GM06990 (cell line): ENCODE measurements around the gene SLC4A9.
"Not testable (repeated sequence)": the region's sequence is repeated elsewhere in the genome, so short reads cannot be mapped to it uniquely, and the experiment has no call there.

Experiments used
- DNase-seq: peaks from one replicate; pipeline ENCODE4 v3.0.0-alpha.2; 2011; ENCODE audit not compliant: insufficient read length; ENCODE audit errors: extremely low read depth
- H3K27me3 ChIP-seq: replicated peaks from 2 replicates; pipeline ENCODE4 v1.6.0; 2011; ENCODE audit warnings: low read length; ENCODE audit not compliant: control insufficient read depth, insufficient read depth
- H3K36me3 ChIP-seq: 2 replicates; pipeline ENCODE4 v1.5.1; 2011; ENCODE audit warnings: low read length; ENCODE audit not compliant: control insufficient read depth, insufficient read depth
- H3K4me3 ChIP-seq: replicated peaks from 2 replicates; pipeline ENCODE4 v1.5.1; 2011; ENCODE audit warnings: low read depth, mild to moderate bottlenecking, control low read depth, low read length
- TF ChIP-seq, protein P1 (sequence below): IDR thresholded peaks from 2 replicates; pipeline ENCODE4 v1.5.1; 2011; ENCODE audit warnings: low read length, control low read depth, mild to moderate bottlenecking, inconsistent platforms; ENCODE audit not compliant: insufficient read depth, poor library complexity, severe bottlenecking

SLC4A9 gene

DNA sequence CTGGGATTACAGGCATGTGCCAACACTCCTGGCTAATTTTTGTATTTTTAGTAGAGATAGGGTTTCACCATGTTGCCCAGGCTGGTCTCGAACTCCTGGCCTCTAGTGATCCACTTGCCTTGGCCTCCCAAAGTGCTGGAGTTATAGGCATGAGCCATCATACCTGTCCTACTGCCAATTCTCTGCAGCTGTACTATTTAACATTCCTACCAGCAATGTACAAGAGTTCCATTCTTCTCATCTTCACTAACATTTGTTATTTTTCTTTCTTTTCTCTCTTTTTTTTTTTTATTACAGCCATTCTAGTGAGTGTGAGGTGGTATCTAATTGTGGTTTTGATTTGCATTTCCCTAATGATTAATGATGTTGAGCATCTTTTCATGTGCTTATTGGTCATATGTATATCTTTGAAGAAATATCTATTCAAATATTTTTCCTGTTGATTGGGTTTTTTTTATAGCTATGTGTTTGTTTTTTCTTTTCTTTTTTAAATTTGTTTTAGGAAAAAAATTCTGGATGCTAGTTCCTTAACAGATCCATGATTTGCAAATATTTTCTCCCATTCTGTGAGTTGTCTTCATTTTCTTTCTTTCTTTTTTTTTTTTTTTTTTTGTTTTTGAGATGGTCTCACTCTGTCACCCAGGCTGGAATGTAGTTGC, 59.0 kb downstream of the SLC4A9 start:
- H3K36me3 ChIP-seq: no peaks in the 10 kb centered on the region; the same call in 1 of the 2 replicates
- no peak overlapping the region for H3K4me3 ChIP-seq
- no peak for DNase-seq
- no peaks in the 10 kb centered on the region for H3K27me3 ChIP-seq
- TF ChIP-seq, protein P1, sequence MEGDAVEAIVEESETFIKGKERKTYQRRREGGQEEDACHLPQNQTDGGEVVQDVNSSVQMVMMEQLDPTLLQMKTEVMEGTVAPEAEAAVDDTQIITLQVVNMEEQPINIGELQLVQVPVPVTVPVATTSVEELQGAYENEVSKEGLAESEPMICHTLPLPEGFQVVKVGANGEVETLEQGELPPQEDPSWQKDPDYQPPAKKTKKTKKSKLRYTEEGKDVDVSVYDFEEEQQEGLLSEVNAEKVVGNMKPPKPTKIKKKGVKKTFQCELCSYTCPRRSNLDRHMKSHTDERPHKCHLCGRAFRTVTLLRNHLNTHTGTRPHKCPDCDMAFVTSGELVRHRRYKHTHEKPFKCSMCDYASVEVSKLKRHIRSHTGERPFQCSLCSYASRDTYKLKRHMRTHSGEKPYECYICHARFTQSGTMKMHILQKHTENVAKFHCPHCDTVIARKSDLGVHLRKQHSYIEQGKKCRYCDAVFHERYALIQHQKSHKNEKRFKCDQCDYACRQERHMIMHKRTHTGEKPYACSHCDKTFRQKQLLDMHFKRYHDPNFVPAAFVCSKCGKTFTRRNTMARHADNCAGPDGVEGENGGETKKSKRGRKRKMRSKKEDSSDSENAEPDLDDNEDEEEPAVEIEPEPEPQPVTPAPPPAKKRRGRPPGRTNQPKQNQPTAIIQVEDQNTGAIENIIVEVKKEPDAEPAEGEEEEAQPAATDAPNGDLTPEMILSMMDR: no peak

DNA sequence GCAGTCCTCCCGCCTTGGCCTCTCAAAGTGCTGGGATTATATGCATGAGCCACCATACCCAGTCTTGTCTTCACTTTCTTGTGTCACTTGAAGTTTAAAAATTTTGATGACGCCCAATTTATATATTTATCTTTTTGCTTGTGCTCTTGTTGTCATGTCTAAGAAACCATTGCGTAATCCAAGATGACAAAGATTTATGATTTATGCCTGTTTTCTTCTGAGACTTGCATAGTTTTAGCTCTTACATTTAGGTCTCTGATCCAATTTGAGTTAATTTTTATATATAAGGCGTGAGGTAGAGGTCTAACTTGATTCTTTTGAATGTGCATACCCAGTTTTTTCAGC, 60.2 kb downstream of the SLC4A9 start:
- no peak for DNase-seq
- no peaks in the 10 kb centered on the region for H3K27me3 ChIP-seq
- TF ChIP-seq, protein P1: no peak
- no peaks in the 10 kb centered on the region; the same call in 1 of the 2 replicates for H3K36me3 ChIP-seq
- H3K4me3 ChIP-seq: no peak overlapping the region

DNA sequence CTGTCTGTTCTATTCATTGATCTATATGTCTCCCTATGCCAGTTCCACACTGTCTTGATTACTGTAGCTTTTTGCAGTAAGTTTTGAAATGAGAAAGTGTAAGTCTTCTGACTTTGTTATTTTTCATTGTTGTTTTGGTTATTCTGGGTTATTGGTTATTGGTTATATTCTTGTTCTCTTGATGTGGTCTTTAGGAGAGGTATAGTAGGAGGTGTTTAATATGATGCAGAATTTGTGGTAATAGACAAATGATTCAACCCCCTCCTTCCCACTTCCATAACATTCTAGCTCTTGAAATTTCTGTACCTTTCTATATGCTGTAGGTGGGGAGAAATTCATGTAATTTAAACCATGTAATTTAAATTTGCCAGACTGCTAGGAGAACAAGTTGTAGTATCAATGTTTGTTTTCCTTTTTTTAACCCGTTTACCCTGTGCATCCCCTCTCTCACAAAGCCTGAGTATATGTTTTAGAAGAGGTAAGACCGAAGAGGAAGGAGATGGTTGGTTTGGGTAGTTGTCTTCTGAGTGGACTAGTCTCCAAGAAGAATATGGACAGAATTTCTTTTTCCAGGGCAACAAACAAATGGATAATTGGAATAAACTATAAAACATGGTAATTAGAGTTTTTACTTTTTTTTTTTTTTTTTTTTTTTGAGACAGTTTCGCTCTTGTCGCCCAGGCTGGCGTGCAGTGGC, 60.8 kb downstream of the SLC4A9 start:
- no peaks in the 10 kb centered on the region; the same call in 1 of the 2 replicates for H3K36me3 ChIP-seq
- TF ChIP-seq, protein P1: no peak
- no peaks in the 10 kb centered on the region for H3K27me3 ChIP-seq

DNA sequence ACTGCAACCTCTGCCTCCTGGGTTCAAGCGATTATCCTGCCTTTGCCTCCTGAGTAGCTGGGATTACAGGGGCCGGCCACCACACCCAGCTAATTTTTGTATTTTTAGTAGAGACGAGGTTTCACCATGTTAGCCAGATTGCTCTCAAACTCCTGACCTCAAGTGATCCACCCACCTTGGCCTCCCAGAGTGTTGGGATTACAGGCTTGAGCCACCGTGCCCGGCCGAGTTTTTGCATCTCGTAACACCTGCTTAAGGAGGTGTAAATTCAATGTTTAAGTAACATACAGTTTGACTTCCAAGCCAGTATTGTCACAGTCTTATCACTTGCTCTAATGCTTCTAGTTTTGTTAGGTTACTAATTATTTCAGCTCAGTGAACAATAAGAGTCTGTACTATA, 61.4 kb downstream of the SLC4A9 start:
- not testable (repeated sequence) for DNase-seq, H3K27me3 ChIP-seq, H3K36me3 ChIP-seq, H3K4me3 ChIP-seq

More for the DNA sequence above, 60.8 kb downstream of the SLC4A9 start:
- no peak overlapping the region for H3K4me3 ChIP-seq
- DNase-seq: no peak

DNA sequence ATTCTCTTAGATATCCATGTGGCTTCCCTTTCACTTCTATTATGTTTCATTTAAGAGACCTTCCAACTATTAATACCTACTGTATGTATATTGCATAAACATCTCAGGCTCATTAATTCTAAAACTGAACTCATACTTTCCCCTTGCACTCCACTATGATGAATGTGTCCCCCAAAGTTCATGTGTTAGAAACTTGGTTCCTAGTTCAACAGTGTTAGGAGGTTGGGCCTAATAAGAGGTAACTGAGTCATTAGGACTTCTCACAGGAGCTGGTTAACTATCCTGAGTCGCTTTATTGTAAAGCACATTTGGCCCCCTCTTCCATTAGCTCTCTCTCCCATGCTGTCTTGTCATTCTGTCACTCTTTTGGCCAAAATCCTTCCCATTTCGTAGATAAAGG, 63.6 kb downstream of the SLC4A9 start:
- DNase-seq: no peak
- TF ChIP-seq, protein P1: no peak
- H3K4me3 ChIP-seq: no peak overlapping the region
- H3K27me3 ChIP-seq: no peaks in the 10 kb centered on the region
- H3K36me3 ChIP-seq: no peaks in the 10 kb centered on the region; the same call in 1 of the 2 replicates

DNA sequence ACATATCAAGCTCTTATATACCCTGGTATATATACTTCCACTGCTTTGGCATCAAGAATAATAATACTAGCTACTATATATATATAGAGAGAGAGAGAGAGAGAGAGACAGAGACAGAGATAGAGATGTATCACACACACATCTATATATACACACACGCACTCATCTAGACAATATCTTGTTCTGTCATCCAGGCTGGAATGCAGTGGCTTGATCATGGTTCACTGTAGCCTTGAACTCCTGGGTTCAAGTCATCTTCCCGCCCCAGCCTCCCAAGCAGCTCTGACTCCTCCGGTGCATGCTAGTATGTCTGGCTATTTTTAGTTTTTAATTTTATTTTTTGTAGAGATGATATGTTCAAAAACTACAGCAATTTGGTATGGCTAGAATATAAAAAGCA, 64.1 kb downstream of the SLC4A9 start:
- no peaks in the 10 kb centered on the region for H3K27me3 ChIP-seq

More for the DNA sequence above, 64.1 kb downstream of the SLC4A9 start:
- no peak overlapping the region for H3K4me3 ChIP-seq
- TF ChIP-seq, protein P1: no peak
- DNase-seq: no peak
- no peaks in the 10 kb centered on the region for H3K36me3 ChIP-seq
